Measurements from ENCODE around the gene SPNS3.

Gene SPNS3

GRCh38 chr17:4446326-4447071 lies 12.8 kb downstream of the SPNS3 start:
- H2AFZ ChIP-seq (ENCODE audit: low read length) = no peak overlapping the region
- no peak overlapping the region for H3K4me2 ChIP-seq (ENCODE audit: low read depth, low read length)
- no peaks in the 10 kb centered on the region for H3K9me3 ChIP-seq (replicated peaks; ENCODE audit: insufficient read depth, low read length)
- no peaks in the 10 kb centered on the region for H3F3A ChIP-seq (ENCODE audit: insufficient read depth, low read length)
- TF ChIP-seq CTCF (IDR thresholded peaks at IDR 0.05; ENCODE audit: low read length) (no peak), EZH2phosphoT487 (IDR thresholded peaks at IDR 0.05; ENCODE audit: low read length) (no peak), EZH2 (optimal IDR thresholded peaks at IDR 0.05; ENCODE audit: low read depth, low read length) (no peak)
- no peak for DNase-seq
- no peak overlapping the region for H3K9ac ChIP-seq (ENCODE audit: low read length)
- H3K9me2 ChIP-seq (replicated peaks; ENCODE audit: insufficient read depth, low read length) = no peaks in the 10 kb centered on the region
- no peak overlapping the region for H3K4me3 ChIP-seq (ENCODE audit: low read length)
- H4K20me1 ChIP-seq (ENCODE audit: insufficient read depth, low read length) = no peaks in the 10 kb centered on the region
- no peak overlapping the region for H3K27ac ChIP-seq (ENCODE audit: low read length)
- H3K4me1 ChIP-seq (ENCODE audit: low read length) = no peaks in the 10 kb centered on the region
- H3K36me3 ChIP-seq (replicated peaks; ENCODE audit: insufficient read depth, low read length) = no peaks in the 10 kb centered on the region
- no peaks in the 10 kb centered on the region for H3K27me3 ChIP-seq (replicated peaks; ENCODE audit: insufficient read depth, low read length)
- no peaks in the 10 kb centered on the region for H3K79me2 ChIP-seq (ENCODE audit: low read length)

GRCh38 chr17:4448197-4448980 lies 14.6 kb downstream of the SPNS3 start:
- Histone ChIP-seq H3K4me1 (ENCODE audit: low read length) (no peaks in the 10 kb centered on the region), H4K20me1 (ENCODE audit: insufficient read depth, low read length) (no peaks in the 10 kb centered on the region), H3F3A (ENCODE audit: insufficient read depth, low read length) (no peaks in the 10 kb centered on the region), H3K9me3 (replicated peaks; ENCODE audit: insufficient read depth, low read length) (no peaks in the 10 kb centered on the region), H3K27ac (ENCODE audit: low read length) (no peak overlapping the region), H3K4me2 (ENCODE audit: low read depth, low read length) (no peak overlapping the region), H3K27me3 (replicated peaks; ENCODE audit: insufficient read depth, low read length) (no peaks in the 10 kb centered on the region), H3K9me2 (replicated peaks; ENCODE audit: insufficient read depth, low read length) (no peaks in the 10 kb centered on the region), H3K79me2 (ENCODE audit: low read length) (no peaks in the 10 kb centered on the region), H2AFZ (ENCODE audit: low read length) (no peak overlapping the region), H3K36me3 (replicated peaks; ENCODE audit: insufficient read depth, low read length) (no peaks in the 10 kb centered on the region), H3K4me3 (ENCODE audit: low read length) (no peak overlapping the region), H3K9ac (ENCODE audit: low read length) (no peak overlapping the region)
- TF ChIP-seq EZH2 (optimal IDR thresholded peaks at IDR 0.05; ENCODE audit: low read depth, low read length) (no peak), CTCF (IDR thresholded peaks at IDR 0.05; ENCODE audit: low read length) (no peak), EZH2phosphoT487 (IDR thresholded peaks at IDR 0.05; ENCODE audit: low read length) (no peak)
- DNase-seq = no peak

GRCh38 chr17:4449736-4450135 lies 16.0 kb downstream of the SPNS3 start:
- Histone ChIP-seq H3K36me3 (replicated peaks; ENCODE audit: insufficient read depth, low read length) (no peaks in the 10 kb centered on the region), H2AFZ (ENCODE audit: low read length) (no peak overlapping the region), H3K4me2 (ENCODE audit: low read depth, low read length) (no peak overlapping the region), H3K4me3 (ENCODE audit: low read length) (no peak overlapping the region), H3K9me2 (replicated peaks; ENCODE audit: insufficient read depth, low read length) (no peaks in the 10 kb centered on the region), H3K9ac (ENCODE audit: low read length) (no peak overlapping the region), H3K9me3 (replicated peaks; ENCODE audit: insufficient read depth, low read length) (no peaks in the 10 kb centered on the region), H3K4me1 (ENCODE audit: low read length) (no peaks in the 10 kb centered on the region), H3F3A (ENCODE audit: insufficient read depth, low read length) (no peaks in the 10 kb centered on the region), H3K27ac (ENCODE audit: low read length) (no peak overlapping the region), H3K79me2 (ENCODE audit: low read length) (no peaks in the 10 kb centered on the region), H3K27me3 (replicated peaks; ENCODE audit: insufficient read depth, low read length) (no peaks in the 10 kb centered on the region), H4K20me1 (ENCODE audit: insufficient read depth, low read length) (no peaks in the 10 kb centered on the region)
- no peak for DNase-seq
- no peak for TF ChIP-seq EZH2 (optimal IDR thresholded peaks at IDR 0.05; ENCODE audit: low read depth, low read length)
- TF ChIP-seq CTCF (IDR thresholded peaks at IDR 0.05; ENCODE audit: low read length) = no peak
- TF ChIP-seq EZH2phosphoT487 (IDR thresholded peaks at IDR 0.05; ENCODE audit: low read length) = no peak

Measured in MM.1S (cell line).